HG03460 (cell line): ENCODE measurements around the gene RBM23.

Experiments
- ATAC-seq: cut with Tn5 transposase; IDR thresholded peaks from one replicate; pipeline ENCODE4 v1.9.1; 2021; ENCODE audit not compliant: unreplicated experiment

RBM23 gene

GRCh38 chr14:22886500-22887259 is 32.3 kb downstream of the RBM23 start:
- ATAC-seq: peak; percentile 43

- ATAC-seq: no peak
These were observed 33.0 kb downstream of the RBM23 start for GRCh38 chr14:22885975-22886374.

- ATAC-seq: no peak
These were observed 34.0 kb downstream of the RBM23 start for GRCh38 chr14:22884738-22885523.

GRCh38 chr14:22884076-22884737 is 34.7 kb downstream of the RBM23 start:
- no peak for ATAC-seq

GRCh38 chr14:22883173-22883976 is 35.6 kb downstream of the RBM23 start, which contains the start of gene REM2:
Gene REM2, plus strand, starts transcription at chr14:22883222. Its CDS starts 66 bp downstream, at chr14:22883288.
- ATAC-seq: no peak

GRCh38 chr14:22882529-22883172 is 36.3 kb downstream of the RBM23 start:
- ATAC-seq: no peak

GRCh38 chr14:22882064-22882463 is 36.9 kb downstream of the RBM23 start:
- no peak for ATAC-seq

GRCh38 chr14:22878271-22879246 is 40.4 kb downstream of the RBM23 start:
- ATAC-seq: no peak

- ATAC-seq: no peak
These were observed 41.9 kb downstream of the RBM23 start for GRCh38 chr14:22877000-22877501.

- no peak for ATAC-seq
These were observed 43.1 kb downstream of the RBM23 start for GRCh38 chr14:22875748-22876319.

GRCh38 chr14:22875003-22875747 is 43.8 kb downstream of the RBM23 start:
- no peak for ATAC-seq

GRCh38 chr14:22872833-22873520 is 46.0 kb downstream of the RBM23 start:
- no peak for ATAC-seq

- peak; percentile 18 for ATAC-seq
These were observed 46.7 kb downstream of the RBM23 start for GRCh38 chr14:22872033-22872832.

GRCh38 chr14:22871224-22872032 is 47.5 kb downstream of the RBM23 start, which contains the start of gene LRP10:
Gene LRP10, plus strand, starts transcription at chr14:22871740. Its CDS starts 564 bp downstream, at chr14:22872304.
- ATAC-seq: peak; percentile 77

GRCh38 chr14:22870811-22871223 is 48.1 kb downstream of the RBM23 start:
- peak; percentile 35 for ATAC-seq
